DOHH2 (cell line): ENCODE results near the gene MAP3K6.

Experiments used
- EZH2phosphoT487 ChIP-seq: fragments of 200-600 bp; sonication (generic); IDR thresholded peaks from 2 replicates; pipeline ENCODE4 v1.6.1; 2017; ENCODE audit warnings: borderline replicate concordance, mild to moderate bottlenecking, antibody characterized with exemption, low read length, moderate library complexity, mixed read lengths
- TF ChIP-seq, protein P1 (sequence below): fragments of 200-600 bp; sonication (generic); IDR thresholded peaks from one replicate; pipeline ENCODE4 v1.5.1; 2014; ENCODE audit warnings: antibody characterized with exemption, mild to moderate bottlenecking, low read depth, low read length; ENCODE audit not compliant: poor library complexity, severe bottlenecking

DNA sequence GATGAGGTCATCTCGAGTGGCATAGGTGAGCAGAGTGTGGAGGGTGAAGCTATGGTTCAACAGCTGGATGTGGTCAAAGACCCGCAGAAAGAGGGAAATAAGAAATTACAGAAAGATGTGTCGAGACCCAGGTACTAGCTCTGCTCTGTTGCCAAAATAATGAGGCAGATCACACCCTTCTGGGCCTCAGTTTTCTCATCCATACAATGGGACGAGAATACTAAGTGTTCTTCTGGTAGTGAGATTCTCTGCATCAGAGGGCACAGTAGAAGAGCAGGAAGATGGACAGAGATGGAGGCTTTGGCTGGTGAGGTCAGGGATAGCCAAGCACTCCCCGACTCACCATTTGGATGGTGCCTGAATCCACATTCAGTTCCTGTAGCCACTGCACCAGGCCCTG lies 11.1 kb downstream of the MAP3K6 start:
- TF ChIP-seq, protein P1, sequence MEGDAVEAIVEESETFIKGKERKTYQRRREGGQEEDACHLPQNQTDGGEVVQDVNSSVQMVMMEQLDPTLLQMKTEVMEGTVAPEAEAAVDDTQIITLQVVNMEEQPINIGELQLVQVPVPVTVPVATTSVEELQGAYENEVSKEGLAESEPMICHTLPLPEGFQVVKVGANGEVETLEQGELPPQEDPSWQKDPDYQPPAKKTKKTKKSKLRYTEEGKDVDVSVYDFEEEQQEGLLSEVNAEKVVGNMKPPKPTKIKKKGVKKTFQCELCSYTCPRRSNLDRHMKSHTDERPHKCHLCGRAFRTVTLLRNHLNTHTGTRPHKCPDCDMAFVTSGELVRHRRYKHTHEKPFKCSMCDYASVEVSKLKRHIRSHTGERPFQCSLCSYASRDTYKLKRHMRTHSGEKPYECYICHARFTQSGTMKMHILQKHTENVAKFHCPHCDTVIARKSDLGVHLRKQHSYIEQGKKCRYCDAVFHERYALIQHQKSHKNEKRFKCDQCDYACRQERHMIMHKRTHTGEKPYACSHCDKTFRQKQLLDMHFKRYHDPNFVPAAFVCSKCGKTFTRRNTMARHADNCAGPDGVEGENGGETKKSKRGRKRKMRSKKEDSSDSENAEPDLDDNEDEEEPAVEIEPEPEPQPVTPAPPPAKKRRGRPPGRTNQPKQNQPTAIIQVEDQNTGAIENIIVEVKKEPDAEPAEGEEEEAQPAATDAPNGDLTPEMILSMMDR = no peak
- no peak for TF ChIP-seq EZH2phosphoT487
